Measurements from ENCODE around the gene VIPR2.

Gene VIPR2

GRCh38 chr7:159099711-159100231 lies 44.9 kb downstream of the VIPR2 start:
- Histone ChIP-seq H3K36me3 (ENCODE audit: insufficient read depth, low read depth, low read length) (no peaks in the 10 kb centered on the region), H3K9me3 (ENCODE audit: insufficient read depth, low read depth, low read length) (no peaks in the 10 kb centered on the region), H3K9ac (ENCODE audit: low read depth, low read length) (no peak overlapping the region), H3K4me1 (ENCODE audit: insufficient read depth, low read length) (no peaks in the 10 kb centered on the region), H3K4me3 (ENCODE audit: low read length) (no peak overlapping the region), H3K27ac (ENCODE audit: low read length) (no peak overlapping the region), H3K27me3 (ENCODE audit: insufficient read depth, low read length) (no peaks in the 10 kb centered on the region)

- H3K4me3 ChIP-seq (ENCODE audit: low read length): no peak overlapping the region
- no peak overlapping the region for H3K9ac ChIP-seq (ENCODE audit: low read depth, low read length)
- no peaks in the 10 kb centered on the region for H3K36me3 ChIP-seq (ENCODE audit: insufficient read depth, low read depth, low read length)
- no peaks in the 10 kb centered on the region for H3K9me3 ChIP-seq (ENCODE audit: insufficient read depth, low read depth, low read length)
- H3K27ac ChIP-seq (ENCODE audit: low read length): no peak overlapping the region
- no peaks in the 10 kb centered on the region for H3K27me3 ChIP-seq (ENCODE audit: insufficient read depth, low read length)
- no peaks in the 10 kb centered on the region for H3K4me1 ChIP-seq (ENCODE audit: insufficient read depth, low read length)
Observed at GRCh38 chr7:159098811-159099655, 45.6 kb downstream of the VIPR2 start.

GRCh38 chr7:159098424-159098786 lies 46.3 kb downstream of the VIPR2 start:
- H3K4me3 ChIP-seq (ENCODE audit: low read length): no peak overlapping the region
- no peak overlapping the region for H3K27ac ChIP-seq (ENCODE audit: low read length)
- H3K9me3 ChIP-seq (ENCODE audit: insufficient read depth, low read depth, low read length): no peaks in the 10 kb centered on the region
- H3K9ac ChIP-seq (ENCODE audit: low read depth, low read length): no peak overlapping the region
- H3K4me1 ChIP-seq (ENCODE audit: insufficient read depth, low read length): no peaks in the 10 kb centered on the region
- no peaks in the 10 kb centered on the region for H3K36me3 ChIP-seq (ENCODE audit: insufficient read depth, low read depth, low read length)
- no peaks in the 10 kb centered on the region for H3K27me3 ChIP-seq (ENCODE audit: insufficient read depth, low read length)

GRCh38 chr7:159097661-159098423 lies 46.8 kb downstream of the VIPR2 start:
- H3K9me3 ChIP-seq (ENCODE audit: insufficient read depth, low read depth, low read length): no peaks in the 10 kb centered on the region
- no peaks in the 10 kb centered on the region for H3K27me3 ChIP-seq (ENCODE audit: insufficient read depth, low read length)
- no peak overlapping the region for H3K27ac ChIP-seq (ENCODE audit: low read length)
- H3K9ac ChIP-seq (ENCODE audit: low read depth, low read length): no peak overlapping the region
- H3K36me3 ChIP-seq (ENCODE audit: insufficient read depth, low read depth, low read length): no peaks in the 10 kb centered on the region
- no peaks in the 10 kb centered on the region for H3K4me1 ChIP-seq (ENCODE audit: insufficient read depth, low read length)
- H3K4me3 ChIP-seq (ENCODE audit: low read length): no peak overlapping the region

- H3K9ac ChIP-seq (ENCODE audit: low read depth, low read length): no peak overlapping the region
Observed at GRCh38 chr7:159096736-159097581, 47.7 kb downstream of the VIPR2 start.

GRCh38 chr7:159095979-159096411 lies 48.7 kb downstream of the VIPR2 start:
- H3K27ac ChIP-seq (ENCODE audit: low read length): no peak overlapping the region
- H3K4me1 ChIP-seq (ENCODE audit: insufficient read depth, low read length): no peaks in the 10 kb centered on the region
- H3K9me3 ChIP-seq (ENCODE audit: insufficient read depth, low read depth, low read length): no peaks in the 10 kb centered on the region
- no peak overlapping the region for H3K4me3 ChIP-seq (ENCODE audit: low read length)
- H3K36me3 ChIP-seq (ENCODE audit: insufficient read depth, low read depth, low read length): no peaks in the 10 kb centered on the region
- no peaks in the 10 kb centered on the region for H3K27me3 ChIP-seq (ENCODE audit: insufficient read depth, low read length)
- H3K9ac ChIP-seq (ENCODE audit: low read depth, low read length): no peak overlapping the region

More at GRCh38 chr7:159096736-159097581, 47.7 kb downstream of the VIPR2 start:
- H3K4me3 ChIP-seq (ENCODE audit: low read length): no peak overlapping the region
- no peaks in the 10 kb centered on the region for H3K9me3 ChIP-seq (ENCODE audit: insufficient read depth, low read depth, low read length)
- no peaks in the 10 kb centered on the region for H3K4me1 ChIP-seq (ENCODE audit: insufficient read depth, low read length)
- H3K36me3 ChIP-seq (ENCODE audit: insufficient read depth, low read depth, low read length): no peaks in the 10 kb centered on the region
- no peak overlapping the region for H3K27ac ChIP-seq (ENCODE audit: low read length)
- no peaks in the 10 kb centered on the region for H3K27me3 ChIP-seq (ENCODE audit: insufficient read depth, low read length)

- no peak overlapping the region for H3K4me3 ChIP-seq (ENCODE audit: low read length)
- no peaks in the 10 kb centered on the region for H3K36me3 ChIP-seq (ENCODE audit: insufficient read depth, low read depth, low read length)
- no peaks in the 10 kb centered on the region for H3K9me3 ChIP-seq (ENCODE audit: insufficient read depth, low read depth, low read length)
- H3K27ac ChIP-seq (ENCODE audit: low read length): no peak overlapping the region
- no peaks in the 10 kb centered on the region for H3K27me3 ChIP-seq (ENCODE audit: insufficient read depth, low read length)
- H3K4me1 ChIP-seq (ENCODE audit: insufficient read depth, low read length): no peaks in the 10 kb centered on the region
- no peak overlapping the region for H3K9ac ChIP-seq (ENCODE audit: low read depth, low read length)
Observed at GRCh38 chr7:159094919-159095915, 49.5 kb downstream of the VIPR2 start.

- H3K27me3 ChIP-seq (ENCODE audit: insufficient read depth, low read length): no peaks in the 10 kb centered on the region
- H3K9ac ChIP-seq (ENCODE audit: low read depth, low read length): no peak overlapping the region
- H3K36me3 ChIP-seq (ENCODE audit: insufficient read depth, low read depth, low read length): no peaks in the 10 kb centered on the region
- no peaks in the 10 kb centered on the region for H3K9me3 ChIP-seq (ENCODE audit: insufficient read depth, low read depth, low read length)
- H3K4me3 ChIP-seq (ENCODE audit: low read length): no peak overlapping the region
- no peaks in the 10 kb centered on the region for H3K4me1 ChIP-seq (ENCODE audit: insufficient read depth, low read length)
- no peak overlapping the region for H3K27ac ChIP-seq (ENCODE audit: low read length)
Observed at GRCh38 chr7:159094023-159094740, 50.5 kb downstream of the VIPR2 start.

GRCh38 chr7:159093351-159093971 lies 51.2 kb downstream of the VIPR2 start:
- Histone ChIP-seq H3K27ac (ENCODE audit: low read length) (no peak overlapping the region), H3K9me3 (ENCODE audit: insufficient read depth, low read depth, low read length) (no peaks in the 10 kb centered on the region), H3K4me3 (ENCODE audit: low read length) (no peak overlapping the region), H3K9ac (ENCODE audit: low read depth, low read length) (no peak overlapping the region), H3K27me3 (ENCODE audit: insufficient read depth, low read length) (no peaks in the 10 kb centered on the region), H3K36me3 (ENCODE audit: insufficient read depth, low read depth, low read length) (no peaks in the 10 kb centered on the region), H3K4me1 (ENCODE audit: insufficient read depth, low read length) (no peaks in the 10 kb centered on the region)

GRCh38 chr7:159092701-159093121 lies 52.0 kb downstream of the VIPR2 start:
- Histone ChIP-seq H3K4me3 (ENCODE audit: low read length) (no peak overlapping the region), H3K9me3 (ENCODE audit: insufficient read depth, low read depth, low read length) (no peaks in the 10 kb centered on the region), H3K4me1 (ENCODE audit: insufficient read depth, low read length) (no peaks in the 10 kb centered on the region), H3K27ac (ENCODE audit: low read length) (no peak overlapping the region), H3K36me3 (ENCODE audit: insufficient read depth, low read depth, low read length) (no peaks in the 10 kb centered on the region), H3K27me3 (ENCODE audit: insufficient read depth, low read length) (no peaks in the 10 kb centered on the region), H3K9ac (ENCODE audit: low read depth, low read length) (no peak overlapping the region)
